Ishikawa (cell line): ENCODE results near the gene USP32.

Experiments
- CEBPB ChIP-seq: IDR thresholded peaks from 2 replicates; pipeline ENCODE4 v1.6.1; 2012
- CREB1 ChIP-seq: IDR thresholded peaks from 2 replicates; pipeline ENCODE4 v1.6.1; 2012; ENCODE audit warnings: low read depth
- EGR1 ChIP-seq: IDR thresholded peaks from 2 replicates; pipeline ENCODE4 v1.6.1; 2012
- EP300 ChIP-seq: IDR thresholded peaks from 2 replicates; pipeline ENCODE4 v1.6.1; 2012; ENCODE audit warnings: borderline replicate concordance
- FOXM1 ChIP-seq: IDR thresholded peaks from 2 replicates; pipeline ENCODE4 v1.6.1; 2012; ENCODE audit warnings: low read depth, borderline replicate concordance
- NFIC ChIP-seq: IDR thresholded peaks from 2 replicates; pipeline ENCODE4 v1.6.1; 2012
- RAD21 ChIP-seq: IDR thresholded peaks from 2 replicates; pipeline ENCODE4 v1.6.1; 2012; ENCODE audit warnings: low read depth
- TAF1 ChIP-seq: IDR thresholded peaks from 2 replicates; pipeline ENCODE4 v1.6.1; 2012; ENCODE audit warnings: low read depth, mild to moderate bottlenecking
- TCF12 ChIP-seq: IDR thresholded peaks from 2 replicates; pipeline ENCODE4 v1.6.1; 2012; ENCODE audit warnings: low read depth
- TEAD4 ChIP-seq: IDR thresholded peaks from 2 replicates; pipeline ENCODE4 v1.6.1; 2012
- YY1 ChIP-seq: IDR thresholded peaks from 2 replicates; pipeline ENCODE4 v1.6.1; 2012; ENCODE audit warnings: low read depth
- ZBTB7A ChIP-seq: IDR thresholded peaks from 2 replicates; pipeline ENCODE4 v1.6.1; 2012; ENCODE audit warnings: low read depth
- TF ChIP-seq, protein P1 (sequence below): IDR thresholded peaks from 2 replicates; pipeline ENCODE4 v1.6.1; 2012
- TF ChIP-seq, protein P2 (sequence below): IDR thresholded peaks from 2 replicates; pipeline ENCODE4 v1.6.1; 2012; ENCODE audit warnings: low read depth, mild to moderate bottlenecking
- TF ChIP-seq, protein P3 (sequence below): IDR thresholded peaks from 2 replicates; pipeline ENCODE4 v1.6.1; 2012

USP32 gene

DNA sequence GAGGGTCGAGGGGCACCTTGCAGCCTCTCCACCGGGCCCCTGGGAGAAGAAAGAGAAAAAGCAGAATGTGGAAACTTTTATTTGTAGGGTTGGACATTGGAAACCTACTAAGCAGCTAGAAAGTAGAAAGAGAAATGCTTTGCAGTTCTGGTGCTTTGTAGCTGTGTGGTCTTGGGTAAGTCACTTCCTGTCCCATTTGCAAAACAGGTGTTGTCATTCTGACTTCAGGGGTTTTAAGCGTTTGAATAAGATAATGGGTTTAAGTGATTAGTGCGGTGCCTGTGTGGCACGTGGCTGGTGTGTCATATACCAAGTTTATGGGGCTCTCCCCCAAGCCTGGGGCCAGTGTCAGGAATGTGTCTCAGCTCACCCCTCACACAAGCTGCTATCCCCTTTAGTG, 240.6 kb downstream of the USP32 start:
- TF ChIP-seq FOXM1 (no peak), YY1 (no peak), CREB1 (no peak)
- TF ChIP-seq, protein P1, sequence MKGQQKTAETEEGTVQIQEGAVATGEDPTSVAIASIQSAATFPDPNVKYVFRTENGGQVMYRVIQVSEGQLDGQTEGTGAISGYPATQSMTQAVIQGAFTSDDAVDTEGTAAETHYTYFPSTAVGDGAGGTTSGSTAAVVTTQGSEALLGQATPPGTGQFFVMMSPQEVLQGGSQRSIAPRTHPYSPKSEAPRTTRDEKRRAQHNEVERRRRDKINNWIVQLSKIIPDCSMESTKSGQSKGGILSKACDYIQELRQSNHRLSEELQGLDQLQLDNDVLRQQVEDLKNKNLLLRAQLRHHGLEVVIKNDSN, result no peak
- TF ChIP-seq, protein P2, sequence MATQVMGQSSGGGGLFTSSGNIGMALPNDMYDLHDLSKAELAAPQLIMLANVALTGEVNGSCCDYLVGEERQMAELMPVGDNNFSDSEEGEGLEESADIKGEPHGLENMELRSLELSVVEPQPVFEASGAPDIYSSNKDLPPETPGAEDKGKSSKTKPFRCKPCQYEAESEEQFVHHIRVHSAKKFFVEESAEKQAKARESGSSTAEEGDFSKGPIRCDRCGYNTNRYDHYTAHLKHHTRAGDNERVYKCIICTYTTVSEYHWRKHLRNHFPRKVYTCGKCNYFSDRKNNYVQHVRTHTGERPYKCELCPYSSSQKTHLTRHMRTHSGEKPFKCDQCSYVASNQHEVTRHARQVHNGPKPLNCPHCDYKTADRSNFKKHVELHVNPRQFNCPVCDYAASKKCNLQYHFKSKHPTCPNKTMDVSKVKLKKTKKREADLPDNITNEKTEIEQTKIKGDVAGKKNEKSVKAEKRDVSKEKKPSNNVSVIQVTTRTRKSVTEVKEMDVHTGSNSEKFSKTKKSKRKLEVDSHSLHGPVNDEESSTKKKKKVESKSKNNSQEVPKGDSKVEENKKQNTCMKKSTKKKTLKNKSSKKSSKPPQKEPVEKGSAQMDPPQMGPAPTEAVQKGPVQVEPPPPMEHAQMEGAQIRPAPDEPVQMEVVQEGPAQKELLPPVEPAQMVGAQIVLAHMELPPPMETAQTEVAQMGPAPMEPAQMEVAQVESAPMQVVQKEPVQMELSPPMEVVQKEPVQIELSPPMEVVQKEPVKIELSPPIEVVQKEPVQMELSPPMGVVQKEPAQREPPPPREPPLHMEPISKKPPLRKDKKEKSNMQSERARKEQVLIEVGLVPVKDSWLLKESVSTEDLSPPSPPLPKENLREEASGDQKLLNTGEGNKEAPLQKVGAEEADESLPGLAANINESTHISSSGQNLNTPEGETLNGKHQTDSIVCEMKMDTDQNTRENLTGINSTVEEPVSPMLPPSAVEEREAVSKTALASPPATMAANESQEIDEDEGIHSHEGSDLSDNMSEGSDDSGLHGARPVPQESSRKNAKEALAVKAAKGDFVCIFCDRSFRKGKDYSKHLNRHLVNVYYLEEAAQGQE, result no peak

DNA sequence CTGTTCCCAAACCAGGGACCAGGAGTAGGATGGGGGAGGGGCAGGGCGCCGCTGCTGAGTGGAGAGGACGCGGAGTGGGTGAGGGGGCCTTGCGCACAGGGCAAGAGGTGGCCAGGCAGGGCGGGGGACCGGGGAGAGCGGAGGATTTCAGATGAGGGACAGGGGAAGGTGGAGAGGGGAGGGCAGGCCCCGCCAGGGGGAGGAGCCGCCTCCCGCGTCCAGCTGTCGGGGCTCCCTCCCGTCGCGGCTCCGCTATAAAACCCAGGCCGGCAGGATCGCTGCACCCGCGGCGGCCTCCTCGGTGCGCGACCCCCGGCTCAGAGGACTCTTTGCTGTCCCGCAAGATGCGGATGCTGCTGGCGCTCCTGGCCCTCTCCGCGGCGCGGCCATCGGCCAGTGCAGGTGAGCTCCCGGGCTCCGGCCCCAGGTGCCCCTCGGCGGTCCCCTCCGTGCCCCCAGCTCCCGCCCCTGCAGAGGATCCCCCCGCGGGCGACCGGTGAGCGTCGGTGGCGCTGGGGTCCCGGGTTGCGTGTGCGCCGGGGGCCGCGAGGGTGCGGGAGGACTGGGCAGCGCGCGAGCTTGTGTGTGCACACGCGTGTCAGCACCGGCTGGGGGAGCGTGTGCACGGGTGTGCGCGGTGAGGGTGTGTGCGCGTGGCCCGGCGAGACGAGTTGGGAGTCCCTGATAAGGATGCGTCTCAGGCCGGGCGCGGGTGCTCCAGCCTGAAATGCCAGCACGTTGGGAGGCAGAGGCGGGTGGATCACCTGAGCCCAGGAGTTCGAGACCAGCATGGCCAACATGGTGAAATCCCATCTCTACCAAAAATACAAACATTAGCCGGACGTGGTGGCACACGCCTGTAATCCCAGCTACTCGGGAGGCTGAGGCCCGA, 242.0 kb downstream of the USP32 start, which contains the start of gene CA4:
Gene CA4 (plus strand): TSS at position 283 of the 892 bp plus-strand sequence. CDS start 62 bp downstream, at position 345.
- TF ChIP-seq EGR1 (no peak), ZBTB7A (no peak), CEBPB (no peak), CREB1 (no peak), TAF1 (no peak), FOXM1 (no peak), YY1 (no peak), TEAD4 (no peak), RAD21 (no peak)
- TF ChIP-seq, protein P1, result no peak

DNA sequence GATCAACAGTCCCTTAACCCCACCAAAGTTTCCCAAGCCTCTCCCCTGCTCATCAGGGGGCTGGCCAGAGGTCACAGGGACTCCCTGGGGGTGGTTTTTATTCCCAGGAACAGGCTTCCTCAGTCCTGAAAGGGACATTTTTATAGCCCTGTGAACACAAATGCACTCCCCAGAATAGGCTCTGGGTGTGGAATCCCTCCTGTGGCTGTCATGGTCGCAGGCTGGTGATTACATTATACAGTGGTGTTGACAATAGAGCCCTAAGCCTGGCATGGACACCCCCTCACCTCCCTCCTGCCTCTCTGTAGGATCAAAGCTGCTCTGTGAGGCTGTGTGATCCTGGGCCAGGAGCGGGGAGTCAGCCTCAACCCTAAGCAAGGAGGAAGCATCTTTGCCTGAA, 243.6 kb downstream of the USP32 start:
- TF ChIP-seq TCF12 (no peak), TEAD4 (no peak), NFIC (no peak), YY1 (no peak), CREB1 (no peak), CEBPB (no peak), EP300 (no peak), EGR1 (no peak), RAD21 (no peak), FOXM1 (no peak), TAF1 (no peak)
- TF ChIP-seq, protein P3, sequence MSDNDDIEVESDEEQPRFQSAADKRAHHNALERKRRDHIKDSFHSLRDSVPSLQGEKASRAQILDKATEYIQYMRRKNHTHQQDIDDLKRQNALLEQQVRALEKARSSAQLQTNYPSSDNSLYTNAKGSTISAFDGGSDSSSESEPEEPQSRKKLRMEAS, result no peak

DNA sequence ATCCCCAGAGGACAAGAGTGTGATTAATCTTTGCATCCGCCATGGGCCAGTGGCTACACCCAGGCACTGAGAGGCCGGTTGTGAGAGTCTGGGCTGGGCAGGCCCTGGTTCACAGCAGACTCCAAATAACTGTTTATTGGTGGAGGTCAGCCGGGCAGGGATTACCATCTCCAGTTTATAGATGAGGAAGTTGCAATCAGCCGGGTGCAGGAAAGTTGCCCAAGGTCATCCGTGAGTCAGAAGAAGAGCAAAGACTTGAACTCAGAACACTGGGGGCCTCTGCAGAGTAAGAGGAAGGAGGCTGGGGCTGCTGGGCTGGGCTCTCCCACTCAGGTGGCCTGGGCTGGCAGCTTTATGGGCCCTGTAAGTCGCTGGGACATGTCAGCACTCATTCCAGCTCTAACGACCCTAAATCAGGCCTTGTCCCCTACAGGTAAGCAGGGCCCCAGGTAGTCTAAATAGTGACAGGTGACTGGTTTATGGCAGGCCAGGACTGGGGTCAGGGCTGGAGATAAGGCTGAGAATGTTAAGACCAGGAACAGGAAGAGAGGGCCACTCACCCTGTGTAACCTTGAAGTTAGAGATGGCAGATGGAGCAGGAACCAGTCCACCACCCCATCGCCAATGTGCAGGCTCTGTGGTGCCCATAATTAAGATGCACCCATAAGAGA, 244.2 kb downstream of the USP32 start:
- TF ChIP-seq CEBPB, result no peak
- TF ChIP-seq, protein P1, result no peak
- TF ChIP-seq ZBTB7A, result no peak
- TF ChIP-seq EP300, result no peak
- TF ChIP-seq, protein P3, result no peak
- TF ChIP-seq FOXM1, result no peak
- TF ChIP-seq, protein P2, result no peak
- TF ChIP-seq NFIC, result no peak
- TF ChIP-seq TCF12, result no peak

DNA sequence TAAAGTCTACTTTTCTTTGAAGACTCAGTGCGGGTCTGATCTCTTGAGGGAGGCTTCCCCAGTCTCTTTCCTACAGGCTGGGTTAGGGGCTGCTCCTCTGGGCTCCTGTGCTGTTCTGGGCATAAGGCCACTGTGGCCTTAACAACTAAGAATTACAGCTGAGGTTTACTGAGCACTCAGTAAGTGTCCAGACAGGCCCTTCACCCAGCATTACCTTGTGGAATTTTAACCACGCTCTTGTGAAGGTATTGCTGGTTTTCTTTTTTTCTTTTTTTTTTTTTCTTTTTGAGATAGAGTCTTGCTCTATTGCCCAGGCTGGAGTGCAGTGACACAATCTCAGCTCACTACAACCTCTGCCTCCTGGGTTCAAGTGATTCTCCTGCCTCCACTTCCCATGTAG, 245.7 kb downstream of the USP32 start:
- TF ChIP-seq CEBPB (no peak), RAD21 (no peak), TCF12 (no peak), TEAD4 (no peak), EP300 (no peak), ZBTB7A (no peak), EGR1 (no peak), YY1 (no peak), FOXM1 (no peak), TAF1 (no peak), CREB1 (no peak)
- TF ChIP-seq, protein P1, result no peak
- TF ChIP-seq, protein P2, result no peak
- TF ChIP-seq, protein P3, result no peak
